Stimulated activated CD8-positive, alpha-beta memory T cell treated with anti-CD3 and anti-CD28 coated beads, Interleukin-12 subunit alpha, Interleukin-12 subunit beta, amount 100 ng/mL, for 1 hour (primary cell): Measurements from ENCODE around the gene TFF2.

Experiments used
- DNase-seq: peaks from one replicate; pipeline ENCODE4 v3.0.0-alpha.2; 2020; ENCODE audit warnings: low read depth

TFF2 gene

DNA sequence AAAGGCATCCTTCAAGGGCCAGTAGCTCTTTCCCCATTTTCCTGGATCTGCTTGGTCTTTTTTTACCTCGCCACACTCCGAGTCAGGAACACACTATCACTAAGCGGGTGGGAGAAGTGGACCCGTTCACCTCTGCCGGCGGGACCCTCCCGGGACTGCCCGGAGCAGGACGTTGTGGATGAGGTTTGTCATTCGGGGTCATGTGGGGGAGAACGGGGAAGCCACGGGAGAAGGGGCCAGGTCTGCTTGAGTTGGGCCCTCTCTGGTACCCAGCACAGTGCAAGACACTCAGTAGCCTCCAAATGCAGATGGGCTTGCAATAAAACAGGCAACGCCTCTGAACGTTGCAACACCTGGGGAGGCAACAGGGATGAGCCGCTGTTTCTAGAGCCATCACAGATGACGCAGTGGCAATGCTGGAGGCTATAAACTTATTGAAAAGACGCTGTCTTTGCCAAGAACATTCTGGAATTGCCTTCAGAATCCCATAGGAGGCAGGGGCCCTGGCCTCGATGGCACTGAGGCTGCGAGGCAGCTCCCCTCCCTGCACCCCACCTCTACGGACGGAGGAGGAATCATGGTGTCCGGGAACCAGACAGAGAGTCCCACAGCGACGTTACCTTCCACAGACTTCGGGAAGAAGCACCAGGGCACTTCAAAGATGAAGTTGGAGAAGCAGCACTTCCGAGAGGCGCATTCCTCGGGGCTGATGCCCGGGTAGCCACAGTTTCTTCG, 3.8 kb downstream of the TFF2 start:
- no peak for DNase-seq

DNA sequence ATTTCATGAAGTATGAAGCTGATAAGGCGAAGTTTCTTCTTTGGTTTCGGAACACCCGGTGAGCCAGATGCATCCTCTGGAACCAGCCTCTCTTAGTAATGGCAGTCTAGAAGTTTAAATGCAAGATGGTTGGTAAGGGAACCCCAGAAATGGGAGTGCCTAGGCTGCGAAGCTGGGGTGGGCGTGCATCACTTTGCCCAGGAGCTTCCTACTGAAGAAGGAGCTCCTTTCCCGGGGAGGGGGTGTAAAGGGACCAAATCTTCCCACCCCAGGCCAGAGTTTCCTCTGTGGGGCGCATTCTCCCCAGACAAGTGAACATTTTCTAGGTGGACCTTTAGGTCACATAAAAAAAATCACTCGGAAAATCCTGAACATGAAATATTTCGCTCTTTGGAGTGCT, 4.4 kb downstream of the TFF2 start:
- DNase-seq = no peak

DNA sequence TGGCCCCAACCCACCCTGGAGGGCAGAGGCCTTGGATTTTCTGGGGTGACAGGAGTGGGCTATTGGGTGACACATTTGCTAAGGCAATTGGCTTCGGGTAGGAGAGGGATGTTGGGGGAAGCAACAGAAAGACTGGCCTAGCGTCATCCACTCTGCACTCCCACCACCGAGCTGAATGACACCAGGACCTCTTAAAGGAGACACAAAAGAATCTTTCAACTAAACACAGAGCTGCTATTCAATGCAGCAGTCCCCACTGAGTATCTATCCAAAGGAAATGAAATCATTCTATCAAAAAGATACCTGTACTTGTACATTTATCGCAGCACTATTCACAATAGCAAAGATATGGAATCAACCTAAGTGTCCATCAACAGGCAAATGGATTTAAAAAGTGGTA, 6.2 kb downstream of the TFF2 start:
- no peak for DNase-seq

DNA sequence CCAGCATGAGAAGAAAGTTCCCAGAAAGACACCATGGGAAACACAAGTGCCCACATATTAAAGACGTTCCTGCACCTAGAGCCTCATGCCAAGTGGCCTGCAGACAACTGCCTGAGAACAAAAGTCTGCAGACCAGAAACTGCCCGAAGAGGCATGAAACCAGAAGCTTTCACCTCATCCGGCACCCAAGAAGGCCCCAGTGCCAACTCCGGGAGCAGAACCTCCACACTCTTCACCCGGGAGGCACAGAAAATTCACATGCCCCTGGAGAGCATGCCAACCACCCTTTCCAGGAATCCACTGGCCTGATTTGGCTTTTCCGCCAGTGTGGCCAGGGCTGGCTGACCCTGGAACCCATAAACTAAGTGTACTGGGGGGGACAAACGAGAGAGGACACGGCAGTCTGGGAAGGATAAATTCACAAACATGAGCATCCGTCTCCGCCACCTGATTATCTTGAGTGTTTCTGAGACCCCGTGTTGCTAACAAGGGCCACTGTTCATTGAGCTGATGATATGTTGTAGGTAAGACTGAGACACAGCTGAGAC, 6.8 kb downstream of the TFF2 start:
- DNase-seq = no peak

DNA sequence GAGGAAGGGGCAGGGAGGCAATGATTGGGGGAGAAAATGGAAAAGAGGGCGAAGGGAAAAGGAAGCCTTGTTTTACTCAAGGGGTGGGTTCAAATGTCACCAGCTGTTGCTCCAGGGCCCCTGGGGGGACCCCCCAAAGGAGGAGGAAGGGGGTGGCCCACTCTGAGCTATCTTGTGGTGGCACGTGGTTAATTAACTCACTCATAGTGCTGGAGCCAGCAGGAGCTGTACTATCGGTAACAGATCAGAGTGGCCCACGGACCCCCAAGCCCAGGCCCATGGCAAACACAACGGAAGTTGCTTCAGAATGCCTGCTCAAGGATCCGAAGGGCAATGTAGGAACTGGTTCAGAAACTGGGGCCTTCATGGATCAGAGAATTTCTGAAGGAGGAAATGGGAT, 7.2 kb downstream of the TFF2 start:
- DNase-seq = no peak

DNA sequence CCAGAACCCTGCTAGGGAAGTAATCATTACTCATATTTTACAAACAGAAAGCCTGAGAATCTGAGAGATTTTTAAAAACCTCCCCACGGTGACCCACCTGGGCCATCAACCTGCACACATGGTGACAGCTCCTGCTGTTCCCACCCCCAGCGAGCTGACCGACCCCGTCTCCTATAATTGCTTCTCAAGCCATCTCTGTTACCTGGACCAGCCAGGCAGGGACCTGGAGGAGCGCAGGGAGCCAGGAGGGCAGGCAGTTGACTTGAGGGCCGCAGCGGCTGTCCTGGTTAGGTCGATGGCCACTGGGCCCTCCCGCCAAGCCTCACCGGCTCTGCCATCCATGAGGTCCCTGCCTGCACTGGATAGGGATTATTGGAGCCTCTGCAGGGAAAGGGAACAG, 7.7 kb downstream of the TFF2 start:
- DNase-seq = no peak

DNA sequence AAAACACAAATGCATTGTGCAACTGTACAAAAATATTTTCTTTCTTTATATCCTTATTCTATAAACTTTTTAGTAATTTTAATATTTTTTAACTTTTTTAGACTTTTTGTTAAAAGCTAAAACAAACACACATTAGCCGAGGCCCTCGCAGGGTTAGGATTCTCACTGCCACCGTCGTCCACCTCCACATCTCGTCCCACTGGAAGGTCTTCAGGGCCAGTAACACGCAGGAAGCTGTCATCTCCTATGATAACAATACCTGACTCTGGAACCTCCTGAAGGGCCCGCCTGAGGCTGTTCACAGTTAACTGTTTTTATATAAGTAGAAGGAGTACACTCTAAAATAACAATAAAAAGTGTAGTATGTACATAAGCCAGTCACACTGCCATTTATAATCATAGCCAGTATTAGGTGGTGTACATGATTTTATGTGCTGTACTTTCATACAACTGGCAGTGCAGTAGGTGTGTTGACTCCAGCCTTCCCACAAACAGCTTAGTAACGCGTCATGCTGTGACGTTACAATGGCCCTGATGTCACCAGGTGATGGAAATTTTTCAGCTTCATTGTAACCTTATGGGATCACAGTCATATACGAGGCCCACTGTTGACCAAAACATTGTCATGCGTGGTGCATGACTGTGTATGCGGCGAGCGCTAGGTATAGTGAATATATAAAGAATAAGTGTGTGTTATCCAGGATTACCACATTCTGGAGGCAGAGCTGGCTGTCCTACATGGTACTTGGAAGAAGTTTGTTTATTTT, 8.8 kb downstream of the TFF2 start:
- no peak for DNase-seq

DNA sequence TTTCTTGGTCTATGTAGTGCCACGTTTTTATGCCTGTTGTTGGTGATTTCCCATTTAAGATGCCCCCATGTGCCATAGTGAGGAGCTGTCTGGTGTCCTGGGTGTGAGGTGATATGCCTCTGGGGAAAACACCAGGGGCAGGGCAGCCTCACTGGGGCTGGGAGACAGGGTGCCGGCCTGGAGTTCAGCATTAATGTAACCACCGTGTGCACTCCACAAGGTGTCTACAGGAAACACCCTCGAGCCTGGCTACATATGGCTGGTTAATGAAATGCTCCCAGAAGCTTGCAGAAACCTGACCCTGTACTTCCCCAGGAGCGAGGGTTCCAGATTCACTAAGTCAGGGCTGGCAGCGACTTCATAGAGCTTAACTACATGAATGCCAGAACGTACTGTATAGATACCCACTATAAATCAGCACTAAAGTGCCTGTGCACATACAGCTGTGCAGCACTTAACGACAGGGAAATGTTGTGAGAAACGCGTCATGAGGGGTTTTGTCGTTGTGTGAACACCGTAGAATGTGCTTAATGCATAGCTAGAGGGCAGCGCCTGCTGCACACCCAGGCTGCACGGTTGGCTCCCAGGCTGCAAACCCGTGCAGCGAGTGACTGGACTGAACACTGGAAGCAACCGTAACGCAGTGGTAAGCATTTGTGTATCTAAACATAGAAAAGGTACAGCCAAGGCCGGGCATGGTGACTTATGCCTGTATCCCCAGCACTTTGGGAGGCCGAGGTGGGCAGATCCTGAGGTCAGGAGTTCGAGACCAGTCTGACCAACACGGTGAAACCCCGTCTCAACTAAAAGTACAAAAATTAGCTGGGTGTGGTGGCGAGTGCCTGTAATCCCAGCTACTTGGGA, 10.4 kb downstream of the TFF2 start:
- DNase-seq = no peak

DNA sequence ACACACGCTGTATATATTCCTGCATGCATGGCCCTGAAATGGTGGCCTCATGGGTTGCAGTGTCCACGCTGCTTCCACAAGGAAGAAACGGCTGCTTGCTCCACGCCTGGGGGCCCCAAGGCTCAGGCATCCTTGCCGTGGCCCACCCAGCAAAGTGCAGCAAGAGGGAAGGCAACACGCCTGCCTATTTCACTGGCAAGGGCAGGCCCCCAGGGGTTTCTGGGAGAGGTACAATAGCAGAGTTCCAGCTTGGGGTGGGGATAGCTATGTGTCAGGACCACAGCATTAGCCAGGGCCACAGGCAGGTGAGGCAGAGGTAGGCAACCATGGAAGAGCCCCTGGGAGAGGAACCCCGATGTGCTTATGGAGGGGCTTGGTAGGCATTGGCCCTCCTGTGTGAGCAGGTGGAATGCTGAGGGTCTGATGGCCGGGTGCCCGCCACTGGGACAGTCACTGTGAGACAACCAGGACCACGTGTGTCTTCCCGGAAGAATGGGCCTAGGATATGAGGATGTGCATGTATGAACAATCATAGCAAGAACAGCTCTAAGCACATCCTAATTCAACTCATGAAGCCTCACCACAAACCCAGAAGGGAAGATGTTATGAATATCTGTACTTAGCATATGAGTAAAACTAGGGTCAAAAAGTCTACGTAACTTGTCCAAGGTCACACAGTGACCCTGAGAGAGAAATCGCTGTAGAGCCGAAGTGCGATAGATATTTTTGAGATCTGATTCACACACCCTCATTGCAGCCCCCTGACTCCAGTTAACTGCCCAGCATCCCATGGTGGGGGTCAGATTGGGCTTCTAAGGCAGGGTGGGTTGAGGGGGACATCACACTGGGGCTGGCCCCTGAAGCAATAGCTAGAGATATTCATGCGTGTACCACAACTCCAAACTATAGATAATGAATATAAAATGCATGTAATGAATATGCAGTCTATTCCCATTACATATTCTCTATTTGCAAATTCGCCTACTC, 11.8 kb downstream of the TFF2 start:
- DNase-seq = no peak

DNA sequence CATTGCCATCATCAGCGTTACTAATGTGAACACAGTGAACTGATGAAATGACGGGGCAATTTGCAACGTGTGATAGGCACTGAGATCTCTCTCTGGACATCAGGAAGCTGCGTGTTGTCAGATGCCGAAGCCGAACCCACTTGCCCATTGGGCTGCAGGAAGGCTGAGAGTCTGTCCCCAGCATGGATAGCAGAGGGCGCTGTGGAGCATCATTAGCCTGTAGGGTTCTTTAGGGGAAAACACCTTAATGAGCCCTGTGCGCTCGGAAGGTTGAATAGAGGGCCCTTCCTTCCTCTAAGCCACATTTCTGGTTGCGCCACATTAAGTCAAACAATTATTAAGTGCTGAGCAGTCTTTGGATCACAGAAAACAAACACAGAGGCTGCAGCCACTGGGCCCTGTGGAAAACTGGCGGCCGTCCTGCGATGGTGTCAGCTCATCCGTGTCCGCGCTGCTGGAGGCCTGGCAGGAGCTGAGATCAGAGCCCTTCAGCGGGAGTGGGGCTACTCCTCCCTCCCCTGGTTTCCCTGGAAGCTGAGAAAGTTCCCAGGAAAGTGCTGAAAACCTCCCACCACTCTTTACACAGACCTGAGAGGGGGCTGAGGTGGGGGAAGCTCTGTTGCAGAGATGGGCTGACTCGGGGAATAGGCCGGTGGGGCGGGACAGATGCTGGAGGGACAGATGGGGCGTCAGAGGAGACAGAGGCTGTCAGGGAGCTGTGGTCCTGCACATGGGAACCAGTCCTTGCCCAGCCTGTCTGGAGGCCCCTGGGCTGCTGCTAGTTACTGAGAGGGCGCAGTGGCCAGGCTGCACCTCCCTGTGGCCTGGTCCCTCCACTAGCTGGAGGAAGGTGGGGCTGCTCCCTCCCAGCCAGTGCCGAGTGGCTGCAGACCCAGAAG, 12.7 kb downstream of the TFF2 start:
- peak; percentile 81 for DNase-seq

DNA sequence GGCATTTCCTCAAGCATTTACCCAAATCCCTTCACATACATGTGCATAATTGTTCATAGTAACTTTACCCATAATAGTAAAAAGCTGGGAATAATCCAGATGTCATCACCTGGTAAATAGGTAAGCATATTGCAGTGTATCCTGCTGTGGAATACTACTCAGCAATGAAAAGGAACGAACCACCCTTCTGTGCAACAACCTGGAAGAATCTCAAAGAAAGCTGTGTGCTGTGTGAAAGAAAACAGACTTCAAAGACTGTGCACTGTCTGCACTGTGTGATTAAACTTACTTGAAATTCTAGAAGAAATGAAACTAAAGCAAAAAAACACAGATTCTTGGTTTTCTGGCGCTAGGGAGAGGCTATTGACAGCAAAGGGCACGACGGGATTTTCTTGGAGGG, 13.5 kb downstream of the TFF2 start:
- no peak for DNase-seq

DNA sequence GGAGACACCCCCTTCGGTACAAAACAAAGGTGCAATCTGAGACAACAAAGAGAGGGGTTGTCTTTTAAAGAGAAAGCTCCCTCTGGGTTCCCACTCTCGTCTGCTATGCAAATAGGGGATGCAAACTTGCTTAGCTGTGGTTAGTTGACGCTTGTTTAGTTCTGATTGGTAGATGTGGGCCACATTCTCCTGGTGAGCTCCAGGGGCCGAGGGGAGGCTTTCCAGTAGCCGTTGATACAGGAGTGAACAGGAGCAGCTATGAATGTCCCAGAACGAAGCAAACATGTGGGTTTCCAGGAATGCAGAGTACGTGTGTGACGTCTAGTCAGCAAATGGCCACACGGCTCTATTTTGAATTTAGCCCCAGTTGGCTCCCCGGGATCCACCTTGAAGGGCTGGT, 14.7 kb downstream of the TFF2 start:
- DNase-seq = no peak

DNA sequence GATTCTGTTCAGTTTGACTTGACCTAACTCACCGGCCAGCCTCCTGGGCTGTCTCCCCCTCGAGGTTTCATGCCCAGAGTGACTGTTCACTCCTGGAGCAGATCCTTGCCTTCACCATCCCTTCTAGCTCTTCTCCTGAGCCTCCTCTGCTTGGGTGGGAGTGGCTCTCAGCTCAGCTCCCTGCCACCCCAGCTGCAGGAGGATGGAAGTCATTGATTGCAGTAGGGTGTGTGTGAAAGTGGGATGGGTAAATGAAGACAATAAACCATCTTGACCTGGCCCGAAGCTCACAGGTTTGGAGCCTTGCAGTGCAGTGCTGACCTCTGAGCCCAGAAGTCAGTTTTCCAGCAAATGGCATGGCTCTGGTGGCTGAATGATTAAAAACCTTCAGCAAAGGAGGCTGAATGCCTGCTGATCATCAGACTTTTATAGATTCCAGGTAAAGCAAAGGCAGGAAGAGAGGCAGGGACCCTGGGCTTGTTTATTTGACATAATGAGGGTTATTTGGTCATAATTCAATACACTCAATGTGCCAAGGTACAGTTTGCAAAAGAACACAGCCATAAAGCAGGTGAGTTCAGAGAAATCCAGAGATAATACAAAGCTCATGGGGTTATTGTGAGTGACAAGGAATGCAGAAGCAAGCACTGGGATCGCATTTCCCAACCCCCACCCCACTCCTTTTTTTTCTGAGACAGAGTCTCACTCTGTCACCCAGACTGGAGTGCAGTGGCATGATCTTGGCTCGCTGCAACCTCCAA, 18.1 kb downstream of the TFF2 start:
- DNase-seq = no peak

DNA sequence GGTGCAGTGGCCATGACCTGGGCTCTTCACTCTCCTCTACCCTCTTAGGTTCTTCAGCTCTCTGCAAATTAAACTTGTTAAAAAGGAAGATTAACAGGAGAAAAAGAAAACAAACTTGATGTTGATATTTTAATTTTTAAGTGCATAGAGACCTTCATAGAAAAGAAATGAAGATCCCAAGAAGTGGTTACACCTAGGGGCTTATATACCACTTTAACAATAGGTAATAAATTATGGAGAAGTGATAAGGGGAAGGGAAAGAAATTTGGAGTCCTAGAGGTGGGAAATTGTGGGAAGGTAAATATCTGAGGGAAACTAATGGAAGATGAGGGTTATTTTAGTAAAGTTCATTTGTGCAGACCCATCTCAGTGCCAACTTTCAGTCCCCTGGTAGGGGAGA, 19.1 kb downstream of the TFF2 start:
- DNase-seq = no peak

DNA sequence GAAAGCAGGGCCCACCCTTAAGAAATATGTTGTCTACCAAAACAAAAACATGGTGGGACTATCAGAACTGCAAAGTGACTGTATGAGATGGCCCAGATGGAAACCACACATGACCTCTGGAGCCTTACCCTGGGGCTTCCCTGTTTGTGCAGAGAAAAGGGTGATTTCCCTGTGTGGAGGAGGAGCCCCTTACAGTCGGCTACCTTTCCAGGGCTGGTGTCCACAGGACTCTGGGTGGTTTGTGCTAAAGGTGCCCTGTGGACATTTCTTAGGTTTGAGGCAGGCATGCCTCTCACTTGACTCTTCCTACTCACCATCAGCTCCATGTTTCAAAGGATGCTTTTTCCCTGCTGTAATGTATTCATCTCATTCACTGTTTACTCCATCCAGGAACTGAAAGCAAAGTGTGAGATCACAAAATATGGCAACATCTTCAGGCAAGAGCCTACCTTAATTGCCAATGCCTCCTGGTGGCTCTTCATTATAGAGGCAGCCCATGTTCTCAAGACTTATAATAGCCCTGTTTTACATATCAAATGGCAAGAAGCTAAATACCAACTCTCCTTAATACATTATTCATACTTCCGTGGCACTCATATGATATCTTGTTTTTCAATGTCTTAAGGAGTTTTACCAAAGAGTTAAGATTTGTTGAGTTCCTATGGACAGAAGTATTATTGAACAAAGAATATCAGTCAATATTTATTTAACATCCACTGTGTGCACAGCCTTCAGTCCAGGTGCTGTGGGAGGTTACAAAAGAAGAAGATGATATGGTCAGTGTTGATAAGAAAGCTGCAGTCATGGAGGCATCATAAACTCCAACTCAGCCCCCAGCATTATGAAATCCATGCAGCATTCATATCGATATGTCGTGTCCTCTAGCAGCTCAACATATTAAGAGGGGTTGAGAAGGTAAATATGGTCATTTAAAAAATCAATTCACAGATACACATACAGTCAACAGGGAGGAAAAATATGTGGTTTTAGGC, 20.1 kb downstream of the TFF2 start:
- no peak for DNase-seq

DNA sequence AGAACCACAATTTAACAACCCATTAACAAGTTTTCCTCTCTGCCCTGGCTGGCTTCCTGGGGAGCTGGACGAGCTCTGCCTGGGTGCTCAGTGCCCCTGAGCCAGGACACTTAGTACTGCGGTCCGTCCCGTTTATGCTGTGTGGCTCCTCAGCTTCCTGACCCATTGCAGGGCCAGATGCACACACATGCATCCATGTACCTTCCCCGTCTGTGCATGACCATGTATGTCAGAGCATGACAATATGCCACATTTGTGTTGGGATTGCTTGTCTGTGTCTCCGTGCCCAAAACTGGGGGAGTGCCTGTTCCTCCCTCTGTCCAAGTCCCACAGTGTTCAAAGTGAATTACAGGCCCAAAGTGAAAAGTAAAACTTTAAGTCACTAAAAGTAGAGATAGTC, 25.9 kb downstream of the TFF2 start:
- no peak for DNase-seq

DNA sequence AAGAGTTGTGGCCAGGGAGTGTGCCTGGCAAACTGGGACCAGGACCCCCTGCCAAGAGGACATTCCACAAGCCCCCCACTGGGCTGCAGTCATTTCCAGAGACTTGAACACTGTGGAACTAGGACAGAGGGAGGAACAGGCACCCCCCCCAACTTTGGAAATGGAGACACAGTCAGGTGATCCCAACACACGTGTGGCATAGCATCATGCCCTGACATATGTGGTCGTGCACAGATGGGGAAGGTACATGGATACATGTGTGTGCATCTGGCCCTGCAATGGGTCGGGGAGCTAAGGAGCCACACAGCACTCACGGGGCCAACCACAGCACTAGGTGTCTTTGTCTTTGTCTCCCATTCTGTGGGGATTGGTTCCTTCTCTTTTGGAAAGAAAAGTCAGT, 28.9 kb downstream of the TFF2 start:
- DNase-seq = no peak

DNA sequence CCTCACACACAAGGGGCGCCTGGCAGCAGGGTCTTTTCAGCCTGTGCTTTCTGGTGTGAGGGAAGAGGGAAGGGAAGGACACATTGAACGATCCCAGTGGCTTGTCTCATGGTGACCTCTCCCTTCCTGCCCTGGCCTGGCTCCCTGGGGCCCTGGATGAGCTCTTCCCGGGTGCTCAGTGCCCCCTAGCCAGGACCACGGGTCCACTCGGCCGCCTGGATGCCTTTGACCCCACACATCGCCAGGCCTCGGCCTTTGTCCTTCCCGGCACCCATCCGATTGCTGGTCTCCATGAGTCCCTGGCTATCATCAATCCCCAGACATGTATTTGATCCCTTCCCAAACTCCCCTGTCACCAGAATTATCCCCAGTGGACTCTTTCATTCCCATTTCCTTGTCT, 29.6 kb downstream of the TFF2 start:
- DNase-seq = no peak
